ENCODE measurements around the gene TMEM43.
A peak's percentile ranks its signal among the peaks of the same experiment; 100 is the strongest.

Gene TMEM43

DNA sequence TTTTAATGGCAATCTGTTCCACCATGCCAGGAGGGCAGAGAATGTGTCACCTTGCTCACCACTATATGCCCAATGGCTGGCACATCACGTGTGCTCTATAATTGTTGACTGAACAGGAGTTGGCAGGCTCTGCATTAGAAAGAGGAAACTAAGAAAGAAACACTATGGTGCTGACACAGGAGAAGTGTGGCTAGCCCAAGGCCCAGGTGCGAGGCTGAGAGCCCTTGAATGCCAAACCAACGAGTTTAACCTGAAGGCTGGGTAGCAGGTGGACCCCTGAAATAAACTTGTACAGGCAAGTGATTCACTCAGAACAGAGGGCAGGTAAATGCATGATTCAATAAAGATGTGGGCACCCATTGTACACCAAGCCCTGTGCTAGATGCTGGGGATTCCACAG, 2.6 kb upstream of the TMEM43 start:
- no peak for DNase-seq (ENCODE audit: low spot score)

DNA sequence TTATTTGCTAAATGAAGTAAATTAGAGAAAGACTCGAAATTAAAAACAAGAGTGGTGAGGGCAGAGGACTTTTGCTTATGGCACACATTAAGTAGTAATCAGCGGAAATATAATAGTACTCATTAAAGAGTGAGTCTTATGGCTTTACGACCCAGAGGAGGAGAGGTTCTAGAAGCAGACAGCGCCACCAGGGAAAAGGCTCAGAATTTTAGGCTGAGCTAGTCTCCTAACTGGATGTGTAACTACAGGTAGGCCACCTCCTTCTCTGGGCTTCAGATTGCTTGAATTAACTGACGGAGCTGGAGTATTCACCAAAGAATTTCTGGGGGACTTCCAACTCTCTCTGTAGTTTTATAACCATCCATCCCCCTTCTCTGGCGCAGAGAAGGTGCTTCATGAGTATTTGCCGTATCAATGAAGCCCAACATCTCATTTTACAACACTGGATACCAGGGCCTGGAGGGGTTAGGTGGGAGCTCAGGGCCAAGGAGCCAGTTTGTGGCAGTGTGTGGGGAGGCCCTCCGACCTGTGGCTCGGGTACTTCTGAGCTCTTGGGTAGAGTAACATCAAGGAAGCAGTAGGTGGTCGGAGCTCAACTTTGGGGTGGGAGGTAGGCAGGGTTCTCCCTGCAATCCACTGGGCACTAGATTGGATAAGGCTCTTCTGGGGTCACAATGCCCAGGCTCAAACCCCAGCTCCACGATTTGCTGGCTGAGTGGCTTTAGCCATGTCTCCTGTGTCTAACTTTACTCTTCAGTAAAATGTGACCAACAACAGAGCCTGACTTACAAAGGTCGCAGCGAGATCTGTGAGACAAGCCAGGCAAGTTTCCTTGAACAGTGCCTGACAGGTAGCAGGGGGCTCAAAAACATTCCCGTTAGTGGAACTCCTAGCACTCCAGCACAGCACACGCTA, 1.3 kb upstream of the TMEM43 start:
- DNase-seq (ENCODE audit: low spot score), result no peak

DNA sequence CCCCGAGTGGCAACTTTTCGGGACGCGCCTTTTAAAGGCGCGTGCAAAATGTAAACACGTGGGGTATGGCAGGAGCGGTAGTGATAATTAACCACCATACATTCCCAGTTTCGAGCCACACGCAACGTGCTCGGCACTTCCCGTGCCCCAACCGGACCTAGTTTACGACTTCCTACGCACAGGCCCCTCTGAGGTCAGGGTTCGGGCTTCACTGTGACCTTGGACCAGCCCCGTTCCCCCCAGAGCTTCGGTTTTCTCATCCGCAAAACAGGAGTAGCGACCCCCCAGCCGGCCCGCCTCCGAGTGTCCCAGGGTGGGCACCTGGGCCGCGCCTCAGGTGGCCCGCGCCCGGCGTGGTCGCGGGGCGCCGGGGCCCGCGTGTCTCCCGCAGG, 633 bp upstream of the TMEM43 start:
- DNase-seq (ENCODE audit: low spot score), result peak; percentile 78

DNA sequence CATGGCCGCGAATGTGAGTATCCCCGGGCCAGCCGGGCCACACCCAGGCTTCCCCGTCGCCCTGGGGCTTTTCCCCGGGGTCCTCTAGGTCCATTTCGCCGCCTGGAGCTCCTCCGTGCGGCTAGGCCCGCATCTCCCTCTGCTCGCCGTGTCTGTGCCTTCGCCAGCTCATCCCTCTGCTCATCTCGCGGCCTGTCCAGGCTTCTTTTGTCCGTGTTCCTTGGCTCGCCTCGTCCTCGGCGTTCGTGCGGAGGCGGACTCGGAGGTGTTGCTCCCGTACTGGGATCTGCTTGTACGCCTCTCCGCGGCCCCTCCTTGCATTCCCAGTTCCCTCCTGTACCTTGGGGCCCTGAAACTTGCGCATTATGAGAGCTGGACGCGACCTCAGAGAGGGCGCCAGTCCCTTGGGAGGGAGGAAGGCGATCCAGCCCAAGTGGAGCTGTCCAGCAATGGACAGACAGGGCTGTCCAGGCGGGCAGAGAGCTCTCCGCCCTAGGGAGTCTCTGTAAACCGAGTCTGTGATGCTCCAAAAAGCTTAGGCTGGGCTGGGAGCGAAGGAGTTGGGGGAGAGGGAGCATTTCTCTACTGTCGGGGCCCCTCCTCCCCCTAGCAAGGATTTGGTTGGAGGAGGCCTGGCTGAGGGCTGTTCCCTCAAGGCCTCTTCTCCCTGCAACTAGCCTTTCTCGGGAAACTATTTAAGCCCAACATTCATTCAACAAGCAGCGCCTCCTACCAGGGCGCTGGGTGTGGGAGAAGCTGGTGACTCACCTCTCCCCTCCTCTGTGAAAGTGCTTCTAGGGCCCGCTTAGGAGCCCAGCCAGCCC, 553 bp downstream of the TMEM43 start:
- DNase-seq (ENCODE audit: low spot score), result no peak

DNA sequence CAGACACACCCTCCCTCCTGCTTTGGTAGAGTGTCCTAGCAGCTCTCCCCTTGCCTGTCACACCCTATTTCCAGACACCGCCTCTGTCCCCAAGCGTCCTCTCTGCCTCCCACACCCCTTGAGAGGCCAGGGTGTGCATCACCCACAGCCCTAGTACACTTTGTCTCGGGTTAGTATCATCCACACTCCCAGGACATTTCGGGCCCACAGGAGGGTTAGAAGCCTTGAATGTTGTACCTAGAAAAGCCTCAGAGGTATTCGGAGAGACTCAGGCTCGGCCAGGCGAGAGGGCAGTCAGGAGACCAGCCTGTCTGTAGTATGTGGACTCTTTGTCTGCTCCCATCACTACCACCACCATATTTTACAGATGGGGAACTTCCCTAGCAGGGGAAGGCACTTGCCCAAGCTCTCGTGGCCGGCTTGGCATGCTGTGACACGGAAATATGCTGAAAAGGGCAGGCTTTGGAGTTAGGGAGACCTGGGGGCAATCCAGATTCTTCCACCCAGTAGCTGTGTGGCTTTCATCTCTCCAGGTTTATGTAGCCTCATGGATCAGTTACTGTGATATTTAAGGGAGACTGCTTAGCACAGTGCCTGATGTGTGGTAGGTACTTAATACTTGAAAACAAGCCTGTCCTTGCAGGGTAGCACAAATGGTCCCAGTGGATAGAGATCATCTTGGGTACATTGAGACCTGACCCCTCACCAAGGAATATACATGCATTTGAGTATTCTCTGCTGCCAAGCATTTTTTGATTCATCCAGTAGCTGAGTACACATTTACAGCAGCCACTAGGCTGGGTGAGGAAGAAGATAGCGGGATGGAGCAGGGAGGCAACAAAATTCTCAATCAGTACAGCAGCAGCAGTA, 1.4 kb downstream of the TMEM43 start:
- DNase-seq (ENCODE audit: low spot score), result no peak

DNA sequence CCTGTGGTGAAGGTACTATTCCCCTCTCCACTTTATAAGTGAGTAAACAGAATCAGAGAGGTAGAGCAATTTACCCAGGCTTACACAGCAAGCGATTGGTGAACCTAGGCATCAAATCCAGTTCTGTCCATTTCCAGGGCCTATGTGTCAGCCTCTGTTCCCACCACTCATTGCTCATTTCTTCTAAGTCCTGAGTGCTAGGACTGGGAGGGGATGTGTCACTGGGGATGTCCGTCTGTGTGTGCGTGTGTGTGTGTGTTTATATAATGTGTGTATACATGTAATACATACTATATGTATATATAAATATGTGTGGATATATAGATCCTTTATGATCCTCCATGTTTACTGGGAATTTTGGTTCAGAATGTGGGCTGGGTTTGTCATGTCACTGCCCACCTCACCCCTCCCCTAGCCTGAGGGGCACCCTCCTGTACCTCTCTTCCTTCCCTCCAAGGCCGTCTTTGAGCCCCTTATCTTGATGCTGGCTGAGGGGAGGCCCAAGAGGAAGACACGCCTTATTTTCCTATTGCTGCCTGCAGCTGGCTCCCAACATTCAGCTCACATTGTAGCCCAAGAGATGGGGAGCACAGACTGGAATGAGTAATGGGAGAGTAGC, 2.1 kb downstream of the TMEM43 start:
- no peak for DNase-seq (ENCODE audit: low spot score)

DNA sequence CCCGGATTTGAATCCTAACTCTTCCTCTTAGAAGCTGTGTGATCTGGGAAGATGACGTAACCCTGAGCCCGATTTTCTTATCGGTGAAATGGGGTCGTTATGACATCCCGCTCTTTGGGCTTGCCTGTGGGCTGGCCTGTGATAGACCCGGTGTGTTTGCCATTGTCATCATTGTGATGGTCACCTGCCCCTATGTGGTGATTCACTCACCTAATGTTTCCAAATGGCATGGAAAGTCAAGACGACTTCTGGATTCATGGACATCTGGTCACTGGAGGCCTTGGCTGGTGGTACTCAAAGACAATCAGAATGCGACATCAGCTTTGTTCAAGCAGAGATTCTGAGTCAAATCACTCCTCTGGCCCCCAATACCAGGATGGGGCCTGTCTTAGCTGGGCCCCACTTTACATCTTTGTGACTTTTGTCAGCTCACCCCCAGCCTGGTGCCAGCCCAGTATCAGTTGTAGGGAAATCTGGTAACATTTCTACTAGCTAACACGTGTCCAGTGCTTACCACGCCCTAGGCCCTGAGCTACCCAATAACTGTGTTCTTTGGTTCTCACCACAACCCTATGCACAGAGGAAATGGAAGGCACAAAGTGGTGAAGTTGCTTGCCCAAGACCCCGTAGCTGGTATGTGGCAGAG, 2.8 kb downstream of the TMEM43 start:
- DNase-seq (ENCODE audit: low spot score), result no peak

DNA sequence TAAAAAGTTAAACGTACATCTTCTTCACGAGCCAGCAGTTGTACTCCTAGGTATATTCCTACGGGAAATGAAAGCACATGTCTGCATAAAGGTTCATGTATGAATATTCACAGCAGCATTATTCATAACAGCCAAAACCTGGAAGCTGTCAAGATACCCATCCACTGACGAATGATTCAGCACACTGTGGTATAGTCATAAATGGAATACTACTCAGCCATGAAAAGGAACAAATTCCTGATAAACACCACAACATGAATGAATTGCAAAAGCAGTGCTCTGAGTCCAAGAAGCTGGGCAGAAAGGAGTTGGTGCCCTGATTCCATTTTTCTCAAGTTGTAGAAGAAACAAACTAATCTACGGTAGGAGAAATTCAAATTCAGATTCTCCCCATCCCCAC, 3.9 kb downstream of the TMEM43 start:
- no peak for DNase-seq (ENCODE audit: low spot score)

DNA sequence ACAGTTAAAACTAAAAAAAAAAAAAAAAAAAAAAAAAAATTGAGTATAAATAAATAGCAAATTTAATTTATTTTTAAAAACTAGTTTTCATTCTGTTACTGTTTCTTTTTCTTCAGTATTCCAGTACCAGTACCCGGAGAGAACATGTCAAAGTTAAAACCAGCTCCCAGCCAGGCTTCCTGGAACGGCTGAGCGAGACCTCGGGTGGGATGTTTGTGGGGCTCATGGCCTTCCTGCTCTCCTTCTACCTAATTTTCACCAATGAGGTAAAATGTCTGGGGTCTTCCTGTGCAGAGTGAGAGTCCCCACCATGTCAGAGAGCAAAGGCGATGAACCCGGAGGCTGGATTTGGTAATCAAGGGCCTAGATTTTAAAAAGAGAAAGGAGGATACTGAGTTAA, 4.4 kb downstream of the TMEM43 start:
- no peak for DNase-seq (ENCODE audit: low spot score)

DNA sequence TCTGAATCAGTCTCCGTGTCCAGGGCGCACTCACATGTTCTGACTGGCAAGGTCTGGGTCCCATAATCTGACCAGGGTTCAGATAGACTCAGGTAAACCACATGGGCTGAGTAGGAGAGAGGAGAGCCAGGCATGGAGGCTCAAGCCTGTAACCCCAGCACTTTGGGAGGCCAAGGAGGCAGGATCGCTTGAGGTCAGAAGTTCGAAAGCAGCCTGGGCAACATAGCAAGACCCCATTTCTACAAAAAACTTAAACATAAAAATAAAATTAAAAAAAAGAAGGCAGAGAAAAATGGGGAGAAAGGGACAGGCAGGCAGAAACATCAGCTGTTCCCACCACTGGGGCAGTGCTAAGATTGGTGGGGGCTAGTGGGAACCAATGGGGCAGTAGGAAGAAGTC, 5.4 kb downstream of the TMEM43 start:
- DNase-seq (ENCODE audit: low spot score), result no peak

DNA sequence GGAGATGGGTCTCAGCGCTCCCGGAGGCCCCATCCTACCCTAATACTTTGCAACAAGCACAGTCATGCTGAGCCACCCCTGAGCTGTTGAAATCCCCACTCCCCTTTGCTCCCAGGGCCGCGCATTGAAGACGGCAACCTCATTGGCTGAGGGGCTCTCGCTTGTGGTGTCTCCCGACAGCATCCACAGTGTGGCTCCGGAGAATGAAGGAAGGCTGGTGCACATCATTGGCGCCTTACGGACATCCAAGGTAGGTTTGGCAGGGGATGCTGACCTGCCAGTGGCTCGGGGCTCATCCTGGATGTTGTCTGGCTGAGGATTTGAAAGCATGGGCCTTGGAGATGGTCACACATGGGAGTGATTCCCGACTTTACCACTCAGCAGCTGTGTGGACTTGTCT, 5.9 kb downstream of the TMEM43 start:
- DNase-seq (ENCODE audit: low spot score), result no peak

DNA sequence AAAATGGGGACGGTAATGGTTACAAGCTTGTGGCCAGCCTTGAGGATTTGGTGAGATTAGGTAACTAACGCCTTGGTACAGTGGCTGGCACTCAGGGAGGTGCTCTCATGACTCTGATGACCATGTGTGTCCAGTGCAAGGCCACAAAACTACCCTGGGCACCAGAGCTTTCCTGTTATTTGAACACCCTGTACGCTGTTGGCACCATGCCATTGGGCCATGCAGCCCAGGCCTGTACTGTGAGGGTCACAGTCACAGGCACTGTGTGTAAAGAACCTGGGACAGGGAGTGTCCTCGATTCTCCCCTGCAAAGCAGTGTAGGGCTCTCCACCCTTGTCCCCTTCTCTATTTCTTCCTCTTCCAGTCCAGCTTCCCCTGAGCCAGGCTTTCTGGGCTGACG, 6.3 kb downstream of the TMEM43 start:
- DNase-seq (ENCODE audit: low spot score), result no peak

DNA sequence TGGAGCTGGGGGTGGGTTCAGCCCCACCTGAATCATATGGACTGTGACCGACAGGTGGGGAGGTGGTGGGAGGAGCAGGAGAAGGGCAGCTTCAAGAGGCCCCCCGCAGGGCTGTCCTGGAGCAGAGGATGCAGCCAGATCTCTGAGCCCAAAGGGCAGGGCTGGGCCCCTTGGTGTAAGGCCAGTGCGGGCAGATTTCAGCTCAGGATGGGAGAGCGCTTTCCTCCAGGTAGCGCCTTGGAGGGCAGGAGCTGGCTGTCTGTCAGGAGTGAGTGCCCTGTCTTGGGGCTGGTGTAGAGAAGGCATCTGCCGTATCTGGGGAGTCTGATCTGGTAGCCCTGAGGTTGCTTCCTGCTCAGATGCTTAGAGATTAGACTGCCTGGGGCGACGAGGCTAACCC, 7.3 kb downstream of the TMEM43 start:
- no peak for DNase-seq (ENCODE audit: low spot score)

DNA sequence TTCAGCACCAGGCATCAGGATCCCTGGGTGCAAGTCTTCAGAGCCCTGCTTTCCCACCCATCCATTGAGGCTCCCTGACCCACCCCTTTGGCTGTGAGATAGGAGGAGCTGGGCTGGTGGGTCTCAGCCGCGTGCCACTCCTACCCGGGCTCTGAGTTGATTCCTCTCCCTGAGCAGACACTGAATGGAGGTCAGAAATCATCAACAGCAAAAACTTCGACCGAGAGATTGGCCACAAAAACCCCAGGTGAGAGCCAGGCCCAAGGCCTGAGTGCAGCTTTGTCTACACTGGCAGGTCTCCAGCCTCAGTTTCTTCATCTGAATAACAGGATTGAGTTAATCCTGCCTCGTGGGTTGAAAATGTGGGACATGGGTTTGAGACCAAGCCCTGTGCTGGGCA, 7.8 kb downstream of the TMEM43 start:
- no peak for DNase-seq (ENCODE audit: low spot score)

DNA sequence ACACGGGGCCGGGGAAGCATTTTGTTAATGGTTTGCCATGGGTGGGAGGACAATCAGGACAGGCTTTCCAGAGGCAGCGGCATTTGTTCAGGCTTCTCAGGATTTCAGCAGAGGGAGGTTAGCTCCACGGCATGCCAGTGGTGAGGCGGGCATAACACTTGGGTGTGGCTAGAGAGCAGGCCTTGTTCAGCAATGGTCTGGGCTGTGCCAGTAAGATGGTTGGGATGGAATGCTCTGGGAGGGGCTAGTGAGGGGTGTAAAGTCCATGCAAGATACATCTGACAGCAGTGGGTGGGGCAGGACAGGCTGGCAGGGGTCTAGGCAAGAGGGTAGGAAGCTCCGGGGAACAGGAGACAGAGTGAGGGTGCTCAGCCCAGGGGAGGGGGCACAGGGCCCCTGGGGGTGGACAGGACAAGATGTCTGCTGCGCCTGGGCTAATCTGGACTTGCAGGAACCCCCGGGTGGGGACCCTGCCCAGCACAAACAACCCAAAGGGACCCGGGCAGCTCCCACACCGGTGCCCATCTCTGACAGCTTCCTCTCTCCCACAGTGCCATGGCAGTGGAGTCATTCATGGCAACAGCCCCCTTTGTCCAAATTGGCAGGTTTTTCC, 8.4 kb downstream of the TMEM43 start:
- no peak for DNase-seq (ENCODE audit: low spot score)

DNA sequence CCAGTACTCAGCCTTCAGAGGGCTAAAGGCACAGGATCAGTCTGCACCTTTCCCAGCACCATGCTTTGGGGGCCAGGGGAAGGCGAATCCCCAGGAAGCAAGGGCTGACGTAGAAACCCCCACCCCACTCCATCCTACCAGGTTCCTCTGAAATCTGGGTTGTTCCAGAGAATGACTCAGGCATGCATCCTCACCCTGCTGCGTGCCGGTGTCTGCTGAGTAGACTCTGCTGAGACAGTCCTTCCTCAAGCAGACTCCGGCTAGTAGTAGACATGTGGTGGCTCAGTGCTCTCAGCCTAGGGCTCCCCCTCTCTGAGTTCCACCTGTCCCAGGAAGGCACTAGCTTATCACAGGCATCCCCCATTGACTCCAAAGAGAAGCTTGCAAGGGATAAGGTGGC, 9.0 kb downstream of the TMEM43 start:
- DNase-seq (ENCODE audit: low spot score), result no peak

DNA sequence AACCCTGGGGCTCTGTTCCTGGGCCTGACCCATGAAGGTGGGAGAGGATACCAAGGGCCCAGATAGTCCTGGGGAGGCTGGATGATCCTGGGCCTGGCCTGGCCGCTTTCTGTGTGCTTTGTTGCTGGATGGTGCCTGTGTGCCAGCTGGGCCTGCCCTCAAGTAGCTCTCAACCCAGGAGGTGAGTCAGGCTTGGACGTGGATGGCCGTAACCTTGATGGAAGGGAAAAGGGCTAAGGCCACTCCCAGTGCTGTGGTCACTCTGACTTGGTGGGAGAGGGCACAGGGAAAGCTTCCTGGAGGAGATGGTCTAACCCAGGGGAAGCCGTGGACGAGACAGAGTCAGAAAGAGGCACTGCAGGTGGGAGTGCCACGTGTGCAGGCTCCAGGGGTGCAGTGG, 9.4 kb downstream of the TMEM43 start:
- no peak for DNase-seq (ENCODE audit: low spot score)

DNA sequence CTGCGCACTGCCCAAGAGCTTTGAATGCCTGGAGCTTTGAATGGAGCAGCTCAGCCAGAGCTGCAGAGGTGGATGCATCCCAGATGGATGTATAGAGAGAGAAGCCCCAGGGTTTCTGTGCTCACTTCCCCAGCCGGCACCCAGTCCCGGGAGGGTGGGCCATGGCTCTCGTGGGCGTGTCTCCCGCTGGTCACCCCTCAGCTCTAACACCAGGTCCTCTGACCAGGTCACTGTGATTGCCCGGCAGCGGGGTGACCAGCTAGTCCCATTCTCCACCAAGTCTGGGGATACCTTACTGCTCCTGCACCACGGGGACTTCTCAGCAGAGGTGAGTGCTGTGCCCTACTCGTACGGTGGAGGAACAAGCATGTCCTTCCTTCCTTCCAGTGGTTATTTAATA, 10.7 kb downstream of the TMEM43 start:
- no peak for DNase-seq (ENCODE audit: low spot score)

DNA sequence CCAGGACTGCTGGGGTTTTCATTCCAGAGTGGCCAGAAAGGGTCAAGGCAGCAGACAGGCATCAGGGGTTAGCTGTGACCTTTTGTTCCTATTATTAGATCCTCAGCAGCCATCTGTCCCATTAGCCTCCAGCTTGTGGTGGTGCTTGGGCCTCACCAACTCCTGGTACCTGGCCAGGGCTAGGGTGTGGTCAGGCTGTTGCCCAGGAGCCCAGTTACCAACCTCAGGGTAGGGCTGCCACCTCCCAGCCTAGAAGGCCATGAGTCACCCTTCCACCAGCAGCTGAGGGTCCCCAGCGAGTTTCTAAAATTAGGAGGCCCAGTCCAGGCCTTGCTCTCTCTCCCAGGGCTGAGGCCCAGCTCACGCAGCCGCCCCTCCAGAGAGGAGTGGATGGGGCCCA, 12.2 kb downstream of the TMEM43 start:
- DNase-seq (ENCODE audit: low spot score), result no peak

DNA sequence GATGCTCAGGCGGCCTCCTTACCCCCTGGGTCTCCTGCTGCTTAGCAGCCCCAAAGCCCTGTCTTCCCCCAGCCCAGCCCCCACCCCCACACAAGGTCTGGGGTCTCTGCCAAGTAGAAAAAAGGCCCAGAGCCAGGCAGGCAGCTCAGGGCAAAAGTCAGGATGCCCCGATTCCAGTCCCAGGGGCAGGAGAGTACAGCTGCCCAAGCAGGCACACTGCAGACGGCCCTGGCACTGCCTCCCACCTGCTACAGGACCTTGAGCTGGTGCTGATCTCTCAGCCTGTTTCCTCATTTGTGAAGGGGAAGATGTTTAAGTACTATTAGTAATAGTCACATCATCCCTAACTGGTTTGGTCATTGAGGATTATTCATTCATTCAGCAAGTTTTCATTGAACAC, 12.6 kb downstream of the TMEM43 start:
- no peak for DNase-seq (ENCODE audit: low spot score)
